HUES64 (cell line): ENCODE measurements around the gene STX1B.

Experiments
- H3K27ac ChIP-seq: 2 replicates; pipeline ENCODE4 v1.7.0; 2013; ENCODE audit warnings: low read depth, low read length, inconsistent platforms
- H3K27me3 ChIP-seq: 2 replicates; pipeline ENCODE4 v1.6.1; 2013; ENCODE audit warnings: mild to moderate bottlenecking, low read length; ENCODE audit not compliant: insufficient read depth
- H3K36me3 ChIP-seq: 2 replicates; pipeline ENCODE4 v1.6.1; 2013; ENCODE audit warnings: mild to moderate bottlenecking, low read length; ENCODE audit not compliant: insufficient read depth
- H3K4me1 ChIP-seq: 2 replicates; pipeline ENCODE4 v1.6.1; 2013; ENCODE audit warnings: mild to moderate bottlenecking, low read length, moderate library complexity; ENCODE audit not compliant: insufficient read depth
- H3K4me3 ChIP-seq: 2 replicates; pipeline ENCODE4 v1.5.1; 2013; ENCODE audit warnings: mild to moderate bottlenecking, low read length, moderate library complexity
- H3K9ac ChIP-seq: 2 replicates; pipeline ENCODE4 v1.6.1; 2013; ENCODE audit warnings: mild to moderate bottlenecking, low read depth, low read length
- H3K9me3 ChIP-seq: 2 replicates; pipeline ENCODE4 v1.6.1; 2013; ENCODE audit warnings: low read depth, low read length; ENCODE audit not compliant: insufficient read depth
- WGBS: fragments of 150-250, 120-280 bp; methylation state at CpG from one replicate; pipeline ENCODE4 v1.1.7; 2013; ENCODE audit warnings: missing lambda C conversion rate; 5-methylcytosine and 5-hydroxymethylcytosine counted together

Gene STX1B

DNA sequence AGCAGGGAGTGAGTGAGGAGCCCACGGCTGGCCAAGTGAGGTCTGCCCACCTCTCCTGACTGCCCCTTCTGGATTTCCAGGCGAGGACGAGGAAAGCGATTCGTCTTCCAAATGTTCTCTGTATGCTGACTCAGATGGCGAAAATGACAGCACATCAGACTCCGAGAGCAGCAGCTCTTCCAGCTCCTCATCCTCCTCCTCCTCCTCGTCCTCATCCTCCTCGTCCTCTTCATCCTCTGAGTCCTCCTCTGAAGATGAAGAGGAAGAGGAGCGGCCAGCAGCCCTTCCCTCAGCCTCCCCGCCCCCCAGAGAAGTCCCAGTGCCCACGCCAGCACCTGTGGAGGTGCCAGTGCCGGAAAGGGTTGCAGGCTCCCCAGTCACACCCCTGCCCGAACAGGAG lies 39.1 kb downstream of the STX1B start:
- Histone ChIP-seq H3K27ac (no peak overlapping the region), H3K9ac (no peak overlapping the region), H3K36me3 (peaks cover 93% of the 10 kb centered on the region), H3K27me3 (no peaks in the 10 kb centered on the region), H3K4me3 (no peak overlapping the region), H3K9me3 (no peaks in the 10 kb centered on the region), H3K4me1 (no peaks in the 10 kb centered on the region)
- 95% methylated on average over 14 of the region's 14 CpGs for WGBS

DNA sequence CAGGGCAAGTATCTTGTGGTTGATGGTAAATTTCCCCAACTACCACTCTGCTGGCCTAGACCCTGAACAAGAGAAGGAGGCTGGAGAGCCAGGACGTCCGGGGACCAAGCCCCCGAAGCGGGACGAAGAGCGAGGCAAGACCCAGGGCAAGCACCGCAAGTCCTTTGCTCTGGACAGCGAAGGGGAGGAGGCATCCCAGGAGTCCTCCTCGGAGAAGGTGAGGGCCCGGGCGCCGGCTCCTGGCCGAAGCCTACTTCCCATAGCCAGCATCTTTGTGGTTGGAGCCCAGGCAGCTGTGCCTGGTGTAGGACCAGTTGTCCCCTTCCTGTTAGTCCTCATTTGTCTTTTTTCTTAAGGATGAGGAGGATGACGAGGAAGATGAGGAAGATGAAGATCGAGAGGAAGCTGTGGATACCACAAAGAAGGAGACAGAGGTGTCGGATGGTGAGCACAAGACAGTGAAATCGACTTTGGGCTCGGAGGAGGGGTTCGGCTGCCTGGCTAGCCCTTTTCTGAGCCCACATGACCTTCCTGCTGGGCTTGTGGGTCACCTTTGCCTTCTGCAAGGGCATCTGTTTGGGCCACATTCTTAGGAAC lies 41.1 kb downstream of the STX1B start:
- H3K4me3 ChIP-seq, result no peak overlapping the region
- H3K36me3 ChIP-seq, result peaks cover 91% of the 10 kb centered on the region
- H3K9me3 ChIP-seq, result no peaks in the 10 kb centered on the region
- WGBS, result 95% methylated on average over 19 of the region's 19 CpGs
- no peaks in the 10 kb centered on the region for H3K27me3 ChIP-seq
- H3K27ac ChIP-seq, result no peak overlapping the region
- H3K9ac ChIP-seq, result no peak overlapping the region
- no peaks in the 10 kb centered on the region for H3K4me1 ChIP-seq

DNA sequence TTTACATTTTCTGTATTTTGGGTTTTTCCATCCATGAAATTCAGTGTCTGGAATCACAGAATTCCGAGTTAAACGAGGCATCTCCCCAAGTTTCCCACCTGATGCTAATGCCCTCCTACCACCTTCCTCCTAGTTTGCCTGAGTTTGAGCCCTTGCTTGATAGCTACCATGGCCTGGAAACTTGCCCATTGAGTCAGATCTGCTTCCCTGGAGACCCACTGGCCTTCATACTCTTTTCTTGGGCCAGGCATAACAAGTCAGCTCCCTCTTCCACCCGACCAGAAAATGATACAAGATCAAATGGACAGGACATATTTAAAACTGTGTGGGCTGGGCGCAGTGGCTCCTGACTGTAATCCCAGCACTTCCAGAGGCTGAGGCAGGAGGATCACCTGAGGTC lies 42.6 kb downstream of the STX1B start:
- no peaks in the 10 kb centered on the region for H3K9me3 ChIP-seq
- H3K27me3 ChIP-seq, result no peaks in the 10 kb centered on the region
- peaks cover 91% of the 10 kb centered on the region for H3K36me3 ChIP-seq
- no peak overlapping the region for H3K27ac ChIP-seq
- H3K9ac ChIP-seq, result no peak overlapping the region
- H3K4me3 ChIP-seq, result no peak overlapping the region
- no peaks in the 10 kb centered on the region for H3K4me1 ChIP-seq
- WGBS, result 93% methylated on average over 4 of the region's 4 CpGs

DNA sequence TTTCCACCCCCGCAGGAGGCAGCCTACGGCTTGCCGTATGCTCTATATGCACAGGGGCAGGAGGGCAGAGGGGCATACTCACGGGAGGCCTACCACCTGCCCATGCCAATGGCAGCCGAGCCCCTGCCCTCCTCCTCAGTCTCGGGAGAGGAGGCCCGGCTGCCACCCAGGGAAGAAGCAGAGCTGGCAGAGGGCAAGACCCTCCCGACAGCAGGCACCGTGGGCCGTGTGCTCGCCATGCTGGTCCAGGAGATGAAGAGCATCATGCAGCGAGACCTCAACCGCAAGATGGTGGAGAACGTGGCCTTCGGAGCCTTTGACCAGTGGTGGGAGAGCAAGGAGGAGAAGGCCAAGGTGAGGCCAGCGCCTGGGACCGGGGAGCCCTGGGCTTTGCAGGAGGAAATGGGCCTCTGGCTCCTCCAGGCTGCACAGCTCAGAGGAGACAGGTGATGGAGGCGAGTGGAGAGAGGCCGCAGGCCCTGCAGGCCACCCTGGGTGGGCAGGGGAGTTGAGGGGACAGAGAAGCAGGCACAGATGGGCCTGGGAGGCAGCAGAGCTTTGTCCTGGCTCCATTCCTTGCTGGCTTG lies 44.3 kb downstream of the STX1B start:
- Histone ChIP-seq H3K4me3 (no peak overlapping the region), H3K9ac (no peak overlapping the region), H3K27me3 (no peaks in the 10 kb centered on the region), H3K27ac (no peak overlapping the region), H3K4me1 (no peaks in the 10 kb centered on the region), H3K9me3 (no peaks in the 10 kb centered on the region), H3K36me3 (peaks cover 91% of the 10 kb centered on the region)
- WGBS, result 94% methylated on average over 19 of the region's 19 CpGs

DNA sequence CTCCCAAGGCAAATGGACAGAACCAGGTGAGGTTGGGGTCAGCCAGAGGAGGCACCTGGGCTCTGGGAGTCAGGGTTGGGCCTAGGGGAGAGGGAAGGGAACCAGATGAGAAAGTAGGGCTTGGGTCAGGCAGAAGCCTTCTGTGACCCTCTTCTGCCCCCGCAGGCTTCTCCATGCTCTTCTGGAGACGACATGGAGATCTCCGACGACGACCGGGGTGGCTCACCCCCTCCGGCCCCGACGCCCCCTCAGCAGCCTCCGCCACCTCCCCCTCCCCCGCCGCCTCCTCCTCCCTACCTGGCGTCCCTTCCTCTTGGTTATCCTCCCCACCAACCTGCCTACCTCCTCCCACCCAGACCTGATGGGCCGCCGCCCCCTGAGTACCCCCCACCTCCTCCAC lies 45.0 kb downstream of the STX1B start:
- H3K36me3 ChIP-seq, result peaks cover 91% of the 10 kb centered on the region
- no peak overlapping the region for H3K9ac ChIP-seq
- H3K27ac ChIP-seq, result no peak overlapping the region
- H3K4me1 ChIP-seq, result no peaks in the 10 kb centered on the region
- 94% methylated on average over 15 of the region's 15 CpGs for WGBS
- H3K9me3 ChIP-seq, result no peaks in the 10 kb centered on the region
- no peaks in the 10 kb centered on the region for H3K27me3 ChIP-seq
- no peak overlapping the region for H3K4me3 ChIP-seq

DNA sequence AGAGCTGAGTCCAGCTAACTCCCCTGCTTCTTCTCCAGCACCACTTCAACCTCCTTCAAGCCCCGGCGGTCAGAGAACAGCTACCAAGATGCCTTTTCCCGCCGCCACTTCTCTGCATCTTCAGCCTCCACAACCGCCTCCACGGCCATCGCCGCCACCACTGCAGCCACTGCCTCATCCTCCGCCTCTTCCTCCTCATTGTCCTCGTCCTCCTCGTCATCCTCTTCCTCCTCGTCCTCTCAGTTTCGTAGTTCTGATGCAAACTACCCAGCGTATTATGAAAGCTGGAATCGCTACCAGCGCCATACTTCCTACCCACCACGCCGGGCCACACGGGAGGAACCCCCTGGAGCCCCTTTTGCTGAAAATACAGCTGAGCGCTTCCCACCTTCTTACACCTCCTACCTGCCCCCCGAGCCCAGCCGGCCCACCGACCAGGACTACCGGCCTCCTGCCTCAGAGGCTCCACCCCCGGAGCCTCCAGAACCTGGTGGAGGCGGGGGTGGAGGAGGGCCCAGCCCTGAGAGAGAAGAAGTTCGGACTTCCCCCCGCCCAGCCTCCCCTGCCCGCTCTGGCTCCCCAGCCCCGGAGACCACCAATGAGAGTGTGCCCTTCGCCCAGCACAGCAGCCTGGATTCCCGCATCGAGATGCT lies 45.7 kb downstream of the STX1B start:
- Histone ChIP-seq H3K9ac (no peak overlapping the region), H3K4me3 (no peak overlapping the region), H3K27ac (no peak overlapping the region), H3K9me3 (no peaks in the 10 kb centered on the region), H3K27me3 (no peaks in the 10 kb centered on the region), H3K4me1 (no peaks in the 10 kb centered on the region), H3K36me3 (peaks cover 93% of the 10 kb centered on the region)
- WGBS, result 94% methylated on average over 33 of the region's 33 CpGs

DNA sequence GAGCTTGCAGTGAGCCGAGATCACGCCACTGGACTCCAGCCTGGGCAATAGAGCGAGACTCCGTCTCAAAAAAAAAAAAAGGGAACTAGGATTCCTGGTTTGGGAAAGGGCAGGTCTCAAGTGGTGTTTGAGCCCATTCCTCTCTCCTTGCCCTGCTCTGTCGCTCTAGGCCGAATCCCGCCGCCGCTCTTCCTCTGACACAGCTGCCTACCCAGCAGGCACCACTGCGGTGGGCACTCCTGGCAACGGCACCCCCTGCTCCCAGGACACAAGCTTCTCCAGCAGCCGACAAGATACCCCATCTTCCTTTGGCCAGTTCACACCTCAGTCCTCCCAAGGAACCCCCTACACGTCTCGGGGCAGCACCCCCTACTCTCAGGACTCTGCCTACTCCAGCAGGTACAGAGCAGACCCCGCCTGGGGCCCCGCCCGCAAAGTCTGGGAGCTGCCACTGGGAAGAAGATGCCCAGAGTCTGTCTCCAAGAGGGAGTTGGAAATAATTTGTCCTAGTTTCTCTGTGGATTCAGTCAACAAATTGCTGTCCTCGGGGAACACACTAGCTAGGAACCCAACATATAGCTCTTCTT lies 46.4 kb downstream of the STX1B start:
- H3K9me3 ChIP-seq, result no peaks in the 10 kb centered on the region
- no peak overlapping the region for H3K4me3 ChIP-seq
- 93% methylated on average over 18 of the region's 18 CpGs for WGBS
- no peaks in the 10 kb centered on the region for H3K27me3 ChIP-seq
- H3K9ac ChIP-seq, result no peak overlapping the region
- H3K4me1 ChIP-seq, result no peaks in the 10 kb centered on the region
- peaks cover 93% of the 10 kb centered on the region for H3K36me3 ChIP-seq
- H3K27ac ChIP-seq, result no peak overlapping the region

DNA sequence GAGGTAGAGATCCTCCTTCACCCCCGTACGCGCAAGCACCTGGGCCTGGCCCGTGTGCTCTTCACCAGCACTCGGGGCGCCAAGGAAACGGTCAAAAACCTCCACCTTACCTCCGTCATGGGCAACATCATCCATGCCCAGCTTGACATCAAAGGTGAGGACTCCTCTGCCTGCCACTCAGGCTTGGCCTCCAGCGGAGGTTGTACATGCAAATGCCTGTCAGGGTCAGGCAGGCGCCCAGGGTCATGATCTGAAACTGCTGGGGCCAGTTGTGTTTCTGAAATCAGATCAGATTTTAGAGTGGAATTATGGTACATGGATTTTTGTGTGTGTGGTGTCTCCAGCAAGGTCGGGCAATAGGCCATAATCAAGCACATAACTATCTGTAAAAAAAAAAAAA lies 49.1 kb downstream of the STX1B start:
- H3K9me3 ChIP-seq, result no peaks in the 10 kb centered on the region
- H3K36me3 ChIP-seq, result peaks cover 76% of the 10 kb centered on the region
- H3K27ac ChIP-seq, result no peak overlapping the region
- H3K27me3 ChIP-seq, result no peaks in the 10 kb centered on the region
- 0 out of 2 replicates have a peak, but pooled peaks cover 4% of the 10 kb centered on the region for H3K4me1 ChIP-seq
- 96% methylated on average over 10 of the region's 11 CpGs for WGBS
- H3K9ac ChIP-seq, result no peak overlapping the region
- H3K4me3 ChIP-seq, result no peak overlapping the region

DNA sequence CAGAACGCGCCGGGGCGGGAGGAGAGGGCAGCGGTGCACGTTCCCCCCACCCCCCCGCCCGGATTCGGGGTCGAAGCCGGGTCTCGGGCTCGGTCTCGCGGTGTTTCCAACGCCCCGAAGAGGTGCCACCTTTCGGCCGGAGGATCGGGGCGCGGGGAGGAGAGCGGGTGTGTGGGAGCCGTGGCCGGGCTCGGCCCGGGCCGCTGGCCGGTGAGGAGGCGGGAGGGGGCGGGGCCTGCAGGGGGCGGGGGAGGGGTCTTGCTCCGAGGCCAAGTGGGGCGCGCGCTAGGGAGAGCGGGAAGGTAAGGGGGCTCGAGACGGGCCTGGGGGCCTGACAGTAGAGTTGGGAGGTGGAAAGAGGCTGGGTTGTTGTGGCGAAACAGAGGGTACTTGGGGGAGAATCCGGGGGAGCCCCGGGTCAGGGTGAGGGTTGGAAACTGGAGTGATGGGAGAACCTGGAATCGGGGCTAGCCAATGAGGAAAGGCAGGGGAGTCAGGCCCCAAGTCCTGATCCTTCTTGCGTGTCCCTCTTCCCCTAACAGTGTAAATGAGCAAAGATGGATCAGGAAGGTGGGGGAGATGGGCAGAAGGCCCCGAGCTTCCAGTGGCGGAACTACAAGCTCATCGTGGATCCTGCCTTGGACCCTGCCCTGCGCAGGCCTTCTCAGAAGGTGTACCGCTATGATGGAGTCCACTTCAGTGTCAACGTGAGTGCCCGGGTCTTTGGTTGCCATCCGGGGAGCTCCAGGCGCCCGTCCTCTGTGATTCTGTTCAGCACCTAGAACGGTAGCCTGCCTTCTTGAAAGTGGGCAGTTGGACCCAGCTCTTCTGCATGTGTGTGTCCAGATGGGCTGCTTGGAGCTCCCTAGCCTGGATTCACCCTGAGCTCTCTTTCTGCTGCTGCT lies 52.0 kb downstream of the STX1B start:
- Histone ChIP-seq H3K9ac (peak overlapping the region; percentile 100), H3K9me3 (no peaks in the 10 kb centered on the region), H3K4me1 (0 out of 2 replicates have a peak, but pooled peaks cover 4% of the 10 kb centered on the region), H3K36me3 (peaks cover 48% of the 10 kb centered on the region), H3K27ac (peak overlapping the region; percentile 100; the same call in 1 of the 2 replicates), H3K4me3 (peak overlapping the region; percentile 92), H3K27me3 (no peaks in the 10 kb centered on the region)
- 23% methylated on average over 43 of the region's 55 CpGs for WGBS

DNA sequence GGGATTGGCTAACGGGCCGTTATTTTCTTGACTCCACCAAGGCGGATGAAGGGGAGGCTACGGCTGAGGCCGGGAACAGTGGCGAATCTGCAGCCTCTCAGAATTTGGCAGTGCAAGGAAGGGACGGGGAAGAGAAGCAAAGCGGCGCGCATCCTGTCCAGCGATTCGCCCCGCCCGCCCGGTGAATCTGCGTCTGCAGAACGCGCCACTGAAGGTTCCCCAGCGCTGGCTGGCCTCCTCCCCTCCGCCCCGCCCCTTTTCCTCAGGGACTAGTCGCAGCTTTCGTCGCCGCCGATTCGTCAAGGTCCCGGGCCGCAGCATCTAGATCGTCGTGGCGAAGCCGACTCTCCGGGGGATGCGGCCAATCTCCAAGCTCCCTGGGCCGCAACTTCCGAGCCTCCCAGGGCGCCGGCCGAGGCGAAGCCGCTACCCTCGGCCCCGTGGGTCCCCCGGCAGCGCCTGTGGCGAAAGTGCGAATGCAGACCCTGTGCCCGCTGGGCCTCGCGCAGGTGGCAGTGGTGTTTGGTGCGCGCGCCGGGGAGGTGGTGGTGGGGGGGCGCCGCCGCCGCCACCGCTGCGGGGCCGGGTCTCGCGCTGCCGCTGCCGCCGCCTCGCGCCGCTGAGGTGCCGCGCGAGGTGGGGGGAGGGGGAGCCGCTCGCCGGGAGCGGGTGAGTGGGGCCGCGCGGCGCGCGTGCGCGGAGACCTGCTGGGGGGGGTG lies 52.8 kb downstream of the STX1B start, which contains the start of gene SETD1A:
Gene SETD1A (plus strand): TSS at position 299 of the 719 bp plus-strand sequence. CDS start 978 bp downstream, outside the sequence.
- H3K4me3 ChIP-seq, result peak within 1 kb of the TSS; percentile 92
- under 1% methylated on average over 85 of the region's 85 CpGs for WGBS
- 0 out of 2 replicates have a peak, but pooled peaks cover 4% of the 10 kb centered on the region for H3K4me1 ChIP-seq
- no peaks in the 10 kb centered on the region for H3K9me3 ChIP-seq
- no peaks in the 10 kb centered on the region for H3K27me3 ChIP-seq
- H3K9ac ChIP-seq, result peak within 1 kb of the TSS; percentile 100
- H3K27ac ChIP-seq, result peak within 1 kb of the TSS; percentile 100
- peaks cover 40% of the 10 kb centered on the region for H3K36me3 ChIP-seq
